Measurements from ENCODE around the gene DPP8.
"Not testable (repeated sequence)": the region's sequence is repeated elsewhere in the genome, so short reads cannot be mapped to it uniquely, and the experiment has no call there.

DPP8 gene

GRCh38 chr15:65470866-65471265 lies 46.6 kb downstream of the DPP8 start:
- ChIA-PET POLR2A (no interaction called here), CTCF (interaction anchor here (1.7 kb wide), 1 partner anchor 71 kb away, joined by 4 read pairs; no protein-coding TSS in a partner anchor)
- TF ChIP-seq CTCF (IDR thresholded peaks at IDR 0.05; ENCODE audit: control extremely low read depth, extremely low read depth, low read depth, missing control alignments): no peak
- DNase-seq (ENCODE audit: extremely low spot score): no peak

GRCh38 chr15:65468229-65468909 lies 49.1 kb downstream of the DPP8 start:
- no peak for TF ChIP-seq CTCF (IDR thresholded peaks at IDR 0.05; ENCODE audit: control extremely low read depth, extremely low read depth, low read depth, missing control alignments)
- no peak for DNase-seq (ENCODE audit: extremely low spot score)
- POLR2A ChIA-PET: interaction anchor here (0.7 kb wide), 1 partner anchor 33 kb away, joined by 3 read pairs; no protein-coding TSS in a partner anchor
- CTCF ChIA-PET: interaction anchor here (1.4 kb wide), 2 partner anchors 16 to 30 kb away, joined by 3 read pairs; no protein-coding TSS in a partner anchor

GRCh38 chr15:65466901-65467300 lies 50.6 kb downstream of the DPP8 start:
- DNase-seq (ENCODE audit: extremely low spot score): no peak
- POLR2A ChIA-PET: no interaction called here
- no peak for TF ChIP-seq CTCF (IDR thresholded peaks at IDR 0.05; ENCODE audit: control extremely low read depth, extremely low read depth, low read depth, missing control alignments)
- CTCF ChIA-PET: interaction anchor here (1.2 to 2.3 kb wide), 6 partner anchors 9 to 177 kb away, joined by 3 to 7 read pairs (median 3); partner anchors contain the start of gene HACD3

GRCh38 chr15:65463096-65463495 lies 54.4 kb downstream of the DPP8 start:
- DNase-seq (ENCODE audit: extremely low spot score); CTCF ChIA-PET; POLR2A ChIA-PET: not testable (repeated sequence)

- no peak for TF ChIP-seq CTCF (IDR thresholded peaks at IDR 0.05; ENCODE audit: control extremely low read depth, extremely low read depth, low read depth, missing control alignments)
- POLR2A ChIA-PET: no interaction called here
- DNase-seq (ENCODE audit: extremely low spot score): no peak
- CTCF ChIA-PET: no interaction called here
These were observed 56.6 kb downstream of the DPP8 start for GRCh38 chr15:65460741-65461347.

GRCh38 chr15:65455256-65455655 lies 62.2 kb downstream of the DPP8 start:
- POLR2A ChIA-PET; DNase-seq (ENCODE audit: extremely low spot score): not testable (repeated sequence)
- CTCF ChIA-PET: interaction anchor here (0.9 to 2.4 kb wide), 3 partner anchors 10 to 70 kb away, joined by 3 to 5 read pairs (median 3); no protein-coding TSS in a partner anchor

- TF ChIP-seq CTCF (IDR thresholded peaks at IDR 0.05; ENCODE audit: control extremely low read depth, extremely low read depth, low read depth, missing control alignments): no peak
- no peak for DNase-seq (ENCODE audit: extremely low spot score)
- ChIA-PET CTCF (interaction anchor here (1.0 to 1.5 kb wide), 3 partner anchors 10 to 53 kb away, joined by 3 to 4 read pairs (median 4); no protein-coding TSS in a partner anchor), POLR2A (no interaction called here)
These were observed 65.5 kb downstream of the DPP8 start for GRCh38 chr15:65451989-65452388.

Measured in GM10248 (cell line).